Endothelial cell of hepatic sinusoid (primary cell): ENCODE measurements around the gene NR2F1.

ENCODE experiments used
- in situ Hi-C: cut with HindIII; loops from 2 replicates; pipeline ENCODE4 v1.10.0; 2017; ENCODE audit warnings: low sequenced_read_pairs

Gene NR2F1

GRCh38 chr5:93603793-93604643 is 21.0 kb downstream of the NR2F1 start:
- in situ Hi-C loops = loop anchor here (5.0 to 25.0 kb wide), 3 partner anchors 73 to 692 kb away; no protein-coding TSS in a partner anchor

- in situ Hi-C loops = loop anchor here (5.0 to 25.0 kb wide), 3 partner anchors 72 to 693 kb away; no protein-coding TSS in a partner anchor
Observed at GRCh38 chr5:93604644-93605515, 21.9 kb downstream of the NR2F1 start.

- in situ Hi-C loops = loop anchor here (25.0 kb wide), 2 partner anchors 206 to 694 kb away; no protein-coding TSS in a partner anchor
Observed at GRCh38 chr5:93606382-93606752, 23.3 kb downstream of the NR2F1 start.

GRCh38 chr5:93607367-93608258 is 24.6 kb downstream of the NR2F1 start:
- in situ Hi-C loops = loop anchor here (25.0 kb wide), 2 partner anchors 205 to 695 kb away; no protein-coding TSS in a partner anchor

- in situ Hi-C loops = loop anchor here (25.0 kb wide), 2 partner anchors 203 to 697 kb away; no protein-coding TSS in a partner anchor
Observed at GRCh38 chr5:93608855-93609254, 25.8 kb downstream of the NR2F1 start.

- in situ Hi-C loops = loop anchor here (25.0 kb wide), 2 partner anchors 203 to 697 kb away; no protein-coding TSS in a partner anchor
Observed at GRCh38 chr5:93609762-93610161, 26.7 kb downstream of the NR2F1 start.

GRCh38 chr5:93610581-93611272 is 27.7 kb downstream of the NR2F1 start:
- in situ Hi-C loops = loop anchor here (25.0 kb wide), 2 partner anchors 202 to 698 kb away; no protein-coding TSS in a partner anchor

GRCh38 chr5:93611273-93611975 is 28.4 kb downstream of the NR2F1 start:
- in situ Hi-C loops = loop anchor here (25.0 kb wide), 2 partner anchors 201 to 699 kb away; no protein-coding TSS in a partner anchor

- in situ Hi-C loops = loop anchor here (25.0 kb wide), 2 partner anchors 200 to 700 kb away; no protein-coding TSS in a partner anchor
Observed at GRCh38 chr5:93611976-93612854, 29.2 kb downstream of the NR2F1 start.

GRCh38 chr5:93612855-93613243 is 29.8 kb downstream of the NR2F1 start:
- in situ Hi-C loops = loop anchor here (25.0 kb wide), 2 partner anchors 199 to 701 kb away; no protein-coding TSS in a partner anchor

- in situ Hi-C loops = loop anchor here (25.0 kb wide), 2 partner anchors 196 to 704 kb away; no protein-coding TSS in a partner anchor
Observed at GRCh38 chr5:93616538-93617174, 33.6 kb downstream of the NR2F1 start.

GRCh38 chr5:93620487-93621326 is 37.7 kb downstream of the NR2F1 start:
- in situ Hi-C loops = loop anchor here (25.0 kb wide), 2 partner anchors 192 to 708 kb away; no protein-coding TSS in a partner anchor

- in situ Hi-C loops = loop anchor here (25.0 kb wide), 2 partner anchors 191 to 709 kb away; no protein-coding TSS in a partner anchor
Observed at GRCh38 chr5:93621327-93621798, 38.3 kb downstream of the NR2F1 start.

GRCh38 chr5:93622240-93622885 is 39.3 kb downstream of the NR2F1 start:
- in situ Hi-C loops = loop anchor here (25.0 kb wide), 2 partner anchors 190 to 710 kb away; no protein-coding TSS in a partner anchor

GRCh38 chr5:93623153-93623552 is 40.1 kb downstream of the NR2F1 start:
- in situ Hi-C loops = loop anchor here (25.0 kb wide), 2 partner anchors 189 to 711 kb away; no protein-coding TSS in a partner anchor
